ENCODE results near the gene ATRAID.

The ATRAID gene

GRCh38 chr2:27206346-27206745 is 5.5 kb upstream of the ATRAID start:
- no peak for TF ChIP-seq CTCF (conservative IDR thresholded peaks at IDR 0.05; ENCODE audit: low read length)
- no peak overlapping the region for H3K4me3 ChIP-seq (ENCODE audit: low read length)
- DNase-seq (ENCODE audit: low read depth), result no peak

GRCh38 chr2:27208486-27209050 is 3.3 kb upstream of the ATRAID start:
- no peak overlapping the region for H3K4me3 ChIP-seq (ENCODE audit: low read length)
- no peak for TF ChIP-seq CTCF (conservative IDR thresholded peaks at IDR 0.05; ENCODE audit: low read length)
- DNase-seq (ENCODE audit: low read depth), result no peak

- no peak for TF ChIP-seq CTCF (conservative IDR thresholded peaks at IDR 0.05; ENCODE audit: low read length)
- DNase-seq (ENCODE audit: low read depth), result no peak
- no peak overlapping the region for H3K4me3 ChIP-seq (ENCODE audit: low read length)
These were observed 2.0 kb upstream of the ATRAID start for GRCh38 chr2:27209621-27210401.

DNA sequence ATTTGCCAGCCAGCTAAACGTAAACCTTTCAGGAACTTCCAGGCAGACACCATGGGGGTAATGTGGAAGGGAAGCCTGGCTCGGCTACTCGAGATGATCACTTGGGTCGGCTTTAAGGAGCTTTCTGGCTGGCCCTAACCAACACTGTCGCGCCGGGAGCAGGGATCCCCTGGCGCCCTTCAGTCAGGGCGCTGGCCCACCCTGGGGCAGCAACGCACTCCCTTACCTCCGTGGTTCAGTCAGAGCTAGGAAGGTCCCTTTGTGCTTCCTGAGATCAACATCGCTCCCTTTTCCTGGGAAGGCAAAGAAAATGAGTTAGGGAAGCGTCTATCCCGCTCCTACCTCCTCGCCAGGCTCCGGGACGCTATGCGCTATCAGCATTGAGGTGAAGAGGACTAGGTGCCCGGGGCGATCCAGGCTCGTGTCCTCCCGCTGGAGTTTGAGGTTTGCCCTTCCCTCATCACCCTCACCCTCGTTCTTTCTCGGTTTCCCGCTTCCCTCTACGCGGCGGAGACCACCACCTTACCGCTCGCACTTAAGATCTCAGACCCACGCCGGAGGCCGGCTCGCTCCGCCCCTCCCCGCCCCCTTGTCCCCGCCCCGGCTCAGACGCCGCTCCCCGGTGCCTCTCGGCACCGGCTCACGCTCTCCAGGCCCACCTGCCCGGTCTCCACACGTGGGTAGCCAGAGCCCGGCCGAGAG is 449 bp upstream of the ATRAID start:
- no peak for DNase-seq (ENCODE audit: low read depth)
- peak overlapping the region; percentile 93 for H3K4me3 ChIP-seq (ENCODE audit: low read length)
- no peak for TF ChIP-seq CTCF (conservative IDR thresholded peaks at IDR 0.05; ENCODE audit: low read length)

- TF ChIP-seq CTCF (conservative IDR thresholded peaks at IDR 0.05; ENCODE audit: low read length), result no peak
- DNase-seq (ENCODE audit: low read depth), result peak; percentile 79
- H3K4me3 ChIP-seq (ENCODE audit: low read length), result peak overlapping the region; percentile 93
These were observed 1.0 kb downstream of the ATRAID start for GRCh38 chr2:27212626-27213471.

- TF ChIP-seq CTCF (conservative IDR thresholded peaks at IDR 0.05; ENCODE audit: low read length), result no peak
- no peak overlapping the region for H3K4me3 ChIP-seq (ENCODE audit: low read length)
- peak; percentile 50 for DNase-seq (ENCODE audit: low read depth)
These were observed 3.1 kb downstream of the ATRAID start for GRCh38 chr2:27214941-27215340.
